ENCODE measurements around the gene SGO2.
"Not testable (repeated sequence)": the region's sequence is repeated elsewhere in the genome, so short reads cannot be mapped to it uniquely, and the experiment has no call there.

SGO2 gene

GRCh38 chr2:200609028-200609614 is 83.1 kb downstream of the SGO2 start:
- Histone ChIP-seq H3K14ac (ENCODE audit: low read length) (no peak overlapping the region), H3K4me2 (ENCODE audit: low read length) (no peak overlapping the region), H3K23ac (ENCODE audit: low read length) (no peak overlapping the region), H3K9me3 (ENCODE audit: insufficient read depth, low read depth, low read length) (no peaks in the 10 kb centered on the region), H4K91ac (ENCODE audit: low read depth, low read length) (no peak overlapping the region), H4K8ac (ENCODE audit: low read depth, low read length) (no peak overlapping the region), H3K4ac (ENCODE audit: low read depth, low read length) (no peak overlapping the region), H4K12ac (ENCODE audit: low read depth, low read length) (no peak overlapping the region), H3K4me3 (ENCODE audit: low read depth, low read length) (no peak overlapping the region), H3K9ac (ENCODE audit: low read length) (no peak overlapping the region), H2AFZ (ENCODE audit: insufficient read depth, low read length, poor library complexity) (no peak overlapping the region), H3K27me3 (ENCODE audit: insufficient read depth, low read length) (no peaks in the 10 kb centered on the region), H2BK5ac (ENCODE audit: low read depth, low read length, poor library complexity) (no peak overlapping the region), H3K27ac (ENCODE audit: low read depth, low read length) (no peak overlapping the region), H2BK120ac (ENCODE audit: insufficient read depth, low read length, poor library complexity) (no peak overlapping the region), H2AK5ac (ENCODE audit: low read length) (no peak overlapping the region), H3K79me1 (ENCODE audit: low read length) (no peaks in the 10 kb centered on the region), H3K18ac (ENCODE audit: low read length) (no peak overlapping the region), H2BK12ac (ENCODE audit: low read length) (no peak overlapping the region), H3K4me1 (ENCODE audit: control insufficient read depth in 1 of 2, insufficient read depth in 2 of 2, low read length in 2 of 2) (peaks cover 0 to 3% of the 10 kb centered on the region in 2 experiments), H3K36me3 (ENCODE audit: control insufficient read depth in 1 of 2, insufficient read depth in 2 of 2, low read length in 2 of 2) (no peaks in the 10 kb centered on the region), H3K79me2 (ENCODE audit: control insufficient read depth, insufficient read depth, low read length, poor library complexity) (no peaks in the 10 kb centered on the region)
- peak; percentile 75 to 92 for DNase-seq

DNA sequence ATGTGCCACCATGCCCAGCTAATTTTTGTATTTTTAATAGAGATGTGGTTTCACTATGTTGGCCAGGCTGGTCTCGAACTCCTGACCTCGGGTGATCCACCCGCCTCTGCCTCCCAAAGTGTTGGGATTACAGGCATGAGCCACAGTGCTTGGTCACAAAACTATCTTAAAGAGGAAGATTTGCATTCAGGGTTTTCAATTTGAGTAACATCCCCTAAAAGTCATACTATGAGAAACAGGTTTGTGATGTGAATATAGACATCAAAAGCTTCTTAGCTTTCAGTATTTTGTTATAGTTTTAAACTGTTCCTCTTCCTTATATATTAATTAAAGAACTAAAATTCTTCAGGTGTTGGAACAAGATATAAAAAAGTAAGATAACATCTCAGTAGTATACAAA is 84.2 kb downstream of the SGO2 start:
- H3K9ac ChIP-seq (ENCODE audit: low read length); DNase-seq; H2BK120ac ChIP-seq (ENCODE audit: insufficient read depth, low read length, poor library complexity); H3K79me1 ChIP-seq (ENCODE audit: low read length); H4K8ac ChIP-seq (ENCODE audit: low read depth, low read length); H2AFZ ChIP-seq (ENCODE audit: insufficient read depth, low read length, poor library complexity); H3K79me2 ChIP-seq (ENCODE audit: control insufficient read depth, insufficient read depth, low read length, poor library complexity); H3K4me2 ChIP-seq (ENCODE audit: low read length); H3K4me3 ChIP-seq (ENCODE audit: low read depth, low read length); H2BK5ac ChIP-seq (ENCODE audit: low read depth, low read length, poor library complexity); H4K12ac ChIP-seq (ENCODE audit: low read depth, low read length); H3K9me3 ChIP-seq (ENCODE audit: insufficient read depth, low read depth, low read length); H3K23ac ChIP-seq (ENCODE audit: low read length); H3K27me3 ChIP-seq (ENCODE audit: insufficient read depth, low read length); H3K27ac ChIP-seq (ENCODE audit: low read depth, low read length); H3K36me3 ChIP-seq (ENCODE audit: control insufficient read depth in 1 of 2, insufficient read depth in 2 of 2, low read length in 2 of 2); H3K4me1 ChIP-seq (ENCODE audit: control insufficient read depth in 1 of 2, insufficient read depth in 2 of 2, low read length in 2 of 2); H4K91ac ChIP-seq (ENCODE audit: low read depth, low read length); H2AK5ac ChIP-seq (ENCODE audit: low read length); H2BK12ac ChIP-seq (ENCODE audit: low read length); H3K14ac ChIP-seq (ENCODE audit: low read length); H3K4ac ChIP-seq (ENCODE audit: low read depth, low read length); H3K18ac ChIP-seq (ENCODE audit: low read length): not testable (repeated sequence)
- no CpG with 5 or more reads among the region's 3 CpGs for WGBS (ENCODE audit: extremely low coverage, insufficient coverage, insufficient read length)

DNA sequence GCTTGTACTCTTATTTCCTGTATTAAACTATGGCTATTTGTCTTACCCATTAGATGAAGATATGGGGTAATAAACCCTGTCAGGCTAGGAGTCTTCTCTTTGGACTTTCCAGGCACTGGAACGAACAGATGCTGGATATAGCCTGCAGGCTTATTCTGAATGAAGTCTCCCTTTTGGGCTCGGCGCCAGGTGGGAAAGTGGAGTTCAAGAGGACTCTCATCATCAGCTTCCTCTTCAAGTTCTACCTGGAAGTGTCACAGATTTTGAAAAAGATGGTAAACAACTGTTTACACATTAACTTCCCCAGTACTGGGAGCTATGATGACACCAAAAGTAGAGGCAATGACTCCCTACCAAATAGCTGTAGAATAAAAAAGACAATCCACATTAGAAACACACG is 87.7 kb downstream of the SGO2 start:
- Histone ChIP-seq H2AK5ac (ENCODE audit: low read length) (no peak overlapping the region), H4K12ac (ENCODE audit: low read depth, low read length) (no peak overlapping the region), H3K4me1 (ENCODE audit: control insufficient read depth in 1 of 2, insufficient read depth in 2 of 2, low read length in 2 of 2) (peaks cover 0 to 2% of the 10 kb centered on the region in 2 experiments), H3K36me3 (ENCODE audit: control insufficient read depth in 1 of 2, insufficient read depth in 2 of 2, low read length in 2 of 2) (no peaks in the 10 kb centered on the region), H3K79me2 (ENCODE audit: control insufficient read depth, insufficient read depth, low read length, poor library complexity) (no peaks in the 10 kb centered on the region), H3K9me3 (ENCODE audit: insufficient read depth, low read depth, low read length) (no peaks in the 10 kb centered on the region), H3K9ac (ENCODE audit: low read length) (no peak overlapping the region), H3K27me3 (ENCODE audit: insufficient read depth, low read length) (no peaks in the 10 kb centered on the region), H2BK12ac (ENCODE audit: low read length) (no peak overlapping the region), H4K8ac (ENCODE audit: low read depth, low read length) (no peak overlapping the region), H2BK120ac (ENCODE audit: insufficient read depth, low read length, poor library complexity) (no peak overlapping the region), H3K79me1 (ENCODE audit: low read length) (no peaks in the 10 kb centered on the region), H4K91ac (ENCODE audit: low read depth, low read length) (no peak overlapping the region), H3K4me2 (ENCODE audit: low read length) (no peak overlapping the region), H3K27ac (ENCODE audit: low read depth, low read length) (no peak overlapping the region), H2AFZ (ENCODE audit: insufficient read depth, low read length, poor library complexity) (no peak overlapping the region), H3K4ac (ENCODE audit: low read depth, low read length) (no peak overlapping the region), H2BK5ac (ENCODE audit: low read depth, low read length, poor library complexity) (no peak overlapping the region), H3K14ac (ENCODE audit: low read length) (no peak overlapping the region), H3K23ac (ENCODE audit: low read length) (no peak overlapping the region), H3K4me3 (ENCODE audit: low read depth, low read length) (no peak overlapping the region), H3K18ac (ENCODE audit: low read length) (no peak overlapping the region)
- no CpG with 5 or more reads among the region's 4 CpGs for WGBS (ENCODE audit: extremely low coverage, insufficient coverage, insufficient read length)
- DNase-seq = peak; percentile 70 to 81

DNA sequence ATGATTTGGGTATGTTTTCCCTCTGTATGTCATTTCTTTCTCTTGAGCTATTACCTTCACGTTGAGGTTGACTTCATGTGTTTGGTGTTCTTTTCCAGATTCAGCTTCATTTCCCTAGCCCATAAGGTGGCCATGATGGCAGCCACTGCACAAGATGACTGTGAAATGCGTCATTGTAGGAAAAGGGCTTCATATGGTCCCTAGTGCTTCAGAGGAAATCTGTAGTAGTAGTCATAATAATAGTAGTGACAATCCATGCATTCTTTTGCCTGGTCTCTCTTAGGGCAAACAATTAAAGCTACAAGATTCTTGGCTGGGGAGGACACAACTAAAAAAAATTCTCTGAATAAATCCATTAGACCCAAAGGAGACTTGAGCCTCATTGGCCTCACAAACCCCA is 88.2 kb downstream of the SGO2 start:
- Histone ChIP-seq H3K18ac (ENCODE audit: low read length) (no peak overlapping the region), H3K4me3 (ENCODE audit: low read depth, low read length) (no peak overlapping the region), H3K79me1 (ENCODE audit: low read length) (no peaks in the 10 kb centered on the region), H3K9me3 (ENCODE audit: insufficient read depth, low read depth, low read length) (no peaks in the 10 kb centered on the region), H2AFZ (ENCODE audit: insufficient read depth, low read length, poor library complexity) (no peak overlapping the region), H4K91ac (ENCODE audit: low read depth, low read length) (no peak overlapping the region), H2BK12ac (ENCODE audit: low read length) (no peak overlapping the region), H3K79me2 (ENCODE audit: control insufficient read depth, insufficient read depth, low read length, poor library complexity) (no peaks in the 10 kb centered on the region), H4K8ac (ENCODE audit: low read depth, low read length) (no peak overlapping the region), H2BK5ac (ENCODE audit: low read depth, low read length, poor library complexity) (no peak overlapping the region), H3K27ac (ENCODE audit: low read depth, low read length) (no peak overlapping the region), H3K4me2 (ENCODE audit: low read length) (no peak overlapping the region), H3K4ac (ENCODE audit: low read depth, low read length) (no peak overlapping the region), H3K36me3 (ENCODE audit: control insufficient read depth in 1 of 2, insufficient read depth in 2 of 2, low read length in 2 of 2) (no peaks in the 10 kb centered on the region), H4K12ac (ENCODE audit: low read depth, low read length) (no peak overlapping the region), H2BK120ac (ENCODE audit: insufficient read depth, low read length, poor library complexity) (no peak overlapping the region), H3K4me1 (ENCODE audit: control insufficient read depth in 1 of 2, insufficient read depth in 2 of 2, low read length in 2 of 2) (no peaks in the 10 kb centered on the region), H3K23ac (ENCODE audit: low read length) (no peak overlapping the region), H3K27me3 (ENCODE audit: insufficient read depth, low read length) (no peaks in the 10 kb centered on the region), H3K9ac (ENCODE audit: low read length) (no peak overlapping the region), H2AK5ac (ENCODE audit: low read length) (no peak overlapping the region), H3K14ac (ENCODE audit: low read length) (no peak overlapping the region)
- no CpG with 5 or more reads among the region's 2 CpGs for WGBS (ENCODE audit: extremely low coverage, insufficient coverage, insufficient read length)
- peak; percentile 61 to 74 for DNase-seq

All from trophoblast cell (in vitro differentiated cells and primary cell).